8988T (cell line): Measurements from ENCODE around the gene MEAF6.
"Not testable (repeated sequence)": the region's sequence is repeated elsewhere in the genome, so short reads cannot be mapped to it uniquely, and the experiment has no call there.

Source experiments
- DNase-seq: peaks from one replicate; pipeline ENCODE4 v3.0.0; 2011

MEAF6 gene

DNA sequence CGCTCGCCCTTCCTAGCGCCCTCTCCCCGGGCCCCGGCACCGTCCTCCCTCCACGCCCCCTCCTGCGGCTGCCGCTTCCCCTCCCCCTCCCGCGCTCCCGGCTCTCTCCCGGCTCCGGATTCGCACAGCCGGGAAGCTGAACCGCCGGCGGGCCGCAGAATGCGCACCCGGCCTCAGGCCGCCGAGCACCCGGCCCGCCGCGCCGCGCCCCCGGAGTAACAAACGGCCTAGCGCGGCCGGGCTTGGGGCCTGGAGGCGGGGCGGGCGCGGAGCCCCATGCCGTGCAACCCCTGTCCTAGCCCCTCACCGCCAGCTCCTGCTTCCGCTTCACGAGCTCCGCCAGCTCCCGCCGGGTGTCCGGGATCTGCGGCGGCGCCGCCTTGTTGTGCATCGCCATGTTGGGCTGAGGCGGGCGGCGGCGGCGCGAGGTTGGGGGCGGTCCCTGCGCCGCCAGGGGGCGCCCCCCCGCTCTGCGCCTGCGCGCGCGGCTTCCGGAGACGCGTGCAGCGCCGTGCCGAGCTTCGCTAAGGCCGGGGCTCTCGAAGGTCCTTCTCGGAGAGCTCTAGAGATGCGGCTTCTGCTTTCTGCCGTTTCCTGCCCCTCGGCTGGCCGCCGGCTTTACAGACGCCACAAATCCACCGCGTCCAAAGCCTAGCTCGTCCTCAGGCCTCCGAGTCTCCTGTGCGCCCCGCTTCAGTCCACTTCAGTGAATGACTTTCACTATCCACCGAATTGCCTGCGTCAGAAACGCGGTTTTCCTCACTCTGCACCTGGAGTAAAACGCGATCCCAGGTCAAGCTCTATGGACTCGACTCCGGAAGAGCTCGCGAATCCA lies at the start of gene MEAF6:
Gene MEAF6, minus strand, starts transcription at position 417 of the 835 bp plus-strand sequence. Its CDS starts 20 bp downstream, at position 397.
- DNase-seq = peak; percentile 81

DNA sequence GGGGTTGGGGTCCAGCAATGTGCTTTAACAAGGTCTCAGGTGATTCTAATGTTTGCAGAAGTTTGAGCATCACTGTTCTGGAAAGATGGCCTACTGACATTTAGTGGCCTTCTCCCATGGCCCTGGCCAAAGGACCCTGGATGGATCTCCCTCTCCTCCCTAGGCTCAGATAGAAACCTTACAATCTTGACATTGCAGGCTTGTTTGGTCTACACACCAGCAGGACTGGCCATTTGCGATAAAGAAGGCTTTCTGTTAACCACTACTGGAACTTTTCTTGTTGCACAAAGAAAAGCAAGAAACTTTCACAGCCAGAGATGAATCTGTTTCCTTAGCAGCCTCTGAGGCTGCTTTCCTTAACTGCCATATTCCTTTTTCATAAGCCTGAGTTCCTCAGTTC lies 48.4 kb upstream of the MEAF6 start:
- no peak for DNase-seq

DNA sequence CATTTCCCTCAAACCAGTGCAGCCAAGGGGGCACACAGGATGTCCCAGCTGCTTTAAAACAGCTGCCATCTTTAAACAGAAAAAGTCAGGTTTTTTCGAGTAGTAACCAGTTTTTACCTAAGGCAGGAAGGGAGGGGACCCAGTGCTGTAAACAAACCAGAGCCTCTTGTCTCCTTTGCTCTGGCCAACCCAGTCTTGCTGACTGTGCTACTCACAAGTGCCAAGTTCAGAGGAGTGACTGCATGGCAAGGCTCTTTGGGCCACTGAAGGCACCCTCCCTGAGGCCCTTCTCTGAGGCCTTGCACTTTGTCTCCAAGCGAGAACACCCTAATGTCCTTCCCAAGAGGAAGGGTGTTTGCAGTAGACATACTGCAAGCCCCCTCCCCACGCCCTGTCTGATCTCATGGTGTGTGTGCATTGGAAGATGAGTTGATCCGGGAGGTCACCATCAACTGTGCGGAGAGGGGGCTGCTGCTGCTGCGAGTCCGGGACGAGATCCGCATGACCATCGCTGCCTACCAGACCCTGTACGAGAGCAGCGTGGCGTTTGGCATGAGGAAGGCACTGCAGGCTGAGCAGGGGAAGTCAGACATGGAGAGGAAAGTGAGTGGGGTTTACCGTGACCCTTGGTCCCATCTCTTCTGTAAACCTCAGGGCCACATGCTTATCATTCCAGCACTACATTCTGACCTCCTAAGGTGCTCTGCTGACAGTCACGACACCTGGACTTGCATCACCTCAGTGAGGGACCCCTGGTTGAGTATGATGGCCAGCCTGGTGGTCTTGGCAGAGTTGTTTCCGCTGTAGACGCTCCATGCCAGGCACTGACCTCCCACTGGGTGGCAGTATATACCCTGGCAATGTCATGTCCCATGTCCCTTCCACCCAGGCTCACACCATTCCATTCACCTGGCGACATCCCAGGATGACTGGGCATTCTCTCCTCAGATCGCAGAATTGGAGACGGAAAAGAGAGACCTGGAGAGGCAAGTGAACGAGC lies 46.9 kb upstream of the MEAF6 start:
- DNase-seq = peak; percentile 47

- no peak for DNase-seq
Measured at GRCh38 chr1:37560401-37561132, 46.0 kb upstream of the MEAF6 start.

DNA sequence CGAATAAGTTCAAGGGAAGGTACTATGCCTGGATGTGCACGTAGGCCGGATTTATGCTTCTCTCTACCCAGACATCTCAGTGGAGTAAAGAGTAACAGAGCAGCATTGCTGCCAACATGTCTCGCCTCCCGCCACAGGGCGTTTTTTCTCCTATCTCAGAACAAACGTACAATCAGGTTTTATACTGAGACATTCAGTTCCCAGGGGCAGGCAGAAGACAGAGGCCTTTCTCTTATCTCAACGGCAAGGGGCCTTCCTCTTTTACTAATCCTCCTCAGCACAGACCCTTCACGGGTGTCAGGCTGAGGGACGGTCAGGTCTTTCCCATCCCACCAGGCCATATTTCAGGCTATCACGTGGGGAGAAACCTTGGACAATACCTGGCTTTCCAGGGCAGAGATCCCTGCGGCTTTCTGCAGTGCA lies 45.4 kb upstream of the MEAF6 start:
- DNase-seq = not testable (repeated sequence)

GRCh38 chr1:37559080-37559479 lies 44.5 kb upstream of the MEAF6 start:
- DNase-seq = no peak

DNA sequence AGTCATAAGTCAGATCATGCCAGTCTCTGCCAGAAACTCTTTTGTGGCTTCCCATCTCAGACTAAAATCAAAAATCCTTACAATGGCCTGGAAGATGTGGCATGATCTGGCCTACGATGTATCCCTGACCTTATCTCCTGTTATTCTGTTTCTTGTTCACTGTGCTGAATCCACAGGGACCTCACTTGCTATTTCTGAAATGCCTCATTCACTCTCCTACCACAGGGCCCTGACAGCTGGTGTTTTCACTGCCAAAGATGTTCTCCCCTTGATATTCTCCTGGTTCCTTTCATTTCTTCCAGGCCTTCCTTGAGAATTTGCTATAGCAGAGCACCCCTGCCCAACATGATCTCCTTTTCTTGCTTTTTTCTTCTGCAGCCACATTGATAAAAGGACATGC lies 43.8 kb upstream of the MEAF6 start:
- DNase-seq = no peak

- DNase-seq = no peak
Measured at GRCh38 chr1:37557402-37557801, 42.8 kb upstream of the MEAF6 start.

GRCh38 chr1:37556712-37557196 lies 42.2 kb upstream of the MEAF6 start, which contains the start of gene DNALI1:
DNALI1 (plus strand) TSS chr1:37556940; CDS start chr1:37556995, 55 bp downstream.
- no peak for DNase-seq

GRCh38 chr1:37553927-37554808 lies 39.6 kb upstream of the MEAF6 start, which contains the start of gene SNIP1:
SNIP1 (minus strand) TSS chr1:37554293; CDS start chr1:37554229, 64 bp downstream.
- DNase-seq = peak; percentile 77

- DNase-seq = no peak
Measured at GRCh38 chr1:37553598-37553926, 39.0 kb upstream of the MEAF6 start.

DNA sequence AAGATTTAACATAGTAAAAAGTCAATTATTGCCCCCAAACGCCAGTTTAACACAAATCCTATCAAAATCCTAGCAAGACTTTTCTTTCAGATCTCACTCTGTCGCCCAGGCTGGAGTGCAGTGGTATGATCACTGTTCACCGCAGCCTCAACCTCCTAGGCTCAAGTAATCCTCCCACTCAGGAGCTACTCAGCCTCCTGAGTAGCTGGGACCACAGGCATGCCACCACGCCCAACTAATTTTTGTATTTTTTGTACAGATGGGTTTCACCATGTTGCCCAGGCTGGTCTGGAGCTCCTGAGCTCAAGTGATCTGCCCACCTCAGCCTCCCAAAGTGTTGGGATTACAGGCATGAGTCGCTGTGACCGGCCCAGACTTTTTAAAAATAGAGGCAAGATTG lies 34.8 kb upstream of the MEAF6 start:
- DNase-seq = no peak

GRCh38 chr1:37545019-37545418 lies 30.5 kb upstream of the MEAF6 start:
- DNase-seq = no peak

DNA sequence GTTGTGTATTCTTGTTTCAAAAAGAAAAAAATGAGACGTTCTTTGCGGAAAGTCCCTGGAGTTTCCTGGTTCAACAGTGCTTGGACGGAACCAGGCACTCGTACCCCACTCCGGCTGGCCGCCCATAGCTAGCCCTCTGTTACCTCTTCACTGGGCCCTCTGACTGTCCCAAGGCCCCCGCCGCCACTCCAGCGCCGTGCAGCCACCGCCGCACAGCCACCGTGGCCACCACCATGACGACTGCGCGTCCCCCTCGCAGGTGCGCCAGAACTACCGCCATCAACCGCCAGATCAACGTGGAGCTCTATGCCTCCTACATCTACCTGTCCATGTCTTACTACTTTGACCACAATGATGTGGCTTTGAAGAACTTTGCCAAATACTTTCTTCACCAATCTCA lies 30.0 kb upstream of the MEAF6 start:
- no peak for DNase-seq

DNA sequence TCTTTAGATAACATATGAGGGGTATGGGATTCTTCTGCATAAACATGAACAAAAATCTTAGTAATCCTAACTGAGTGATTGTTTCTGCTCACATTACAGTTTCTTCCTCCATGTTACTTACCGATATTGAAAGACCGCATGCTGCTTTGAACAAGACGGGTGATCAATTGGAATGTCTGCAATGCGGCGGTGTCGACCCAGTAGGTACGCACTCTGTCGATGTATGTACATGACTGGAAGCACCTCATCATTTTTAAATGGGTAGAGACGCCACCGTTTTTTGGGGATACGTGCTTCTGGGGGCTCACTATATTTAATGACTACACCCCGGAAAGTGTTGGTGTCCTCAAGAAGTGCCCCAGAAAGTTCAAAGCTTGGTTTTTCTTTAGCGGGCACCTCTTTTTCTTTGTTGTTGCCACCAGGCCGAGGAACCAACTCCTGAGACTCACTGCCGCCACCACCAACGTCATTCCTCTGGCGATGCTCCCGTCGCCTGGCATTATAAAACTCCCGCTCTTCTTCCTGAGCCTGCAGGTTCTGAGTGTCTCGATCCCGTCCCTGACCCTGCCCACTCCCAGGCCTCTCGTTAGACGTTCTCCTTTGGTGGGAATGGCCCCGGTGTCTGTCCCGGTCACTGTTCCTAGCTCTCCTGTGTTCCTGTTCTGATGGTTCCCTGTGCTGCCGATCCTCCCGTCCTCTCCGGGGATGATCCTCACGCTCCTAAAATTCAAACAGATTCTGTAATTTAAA lies 25.6 kb upstream of the MEAF6 start:
- DNase-seq = no peak

DNA sequence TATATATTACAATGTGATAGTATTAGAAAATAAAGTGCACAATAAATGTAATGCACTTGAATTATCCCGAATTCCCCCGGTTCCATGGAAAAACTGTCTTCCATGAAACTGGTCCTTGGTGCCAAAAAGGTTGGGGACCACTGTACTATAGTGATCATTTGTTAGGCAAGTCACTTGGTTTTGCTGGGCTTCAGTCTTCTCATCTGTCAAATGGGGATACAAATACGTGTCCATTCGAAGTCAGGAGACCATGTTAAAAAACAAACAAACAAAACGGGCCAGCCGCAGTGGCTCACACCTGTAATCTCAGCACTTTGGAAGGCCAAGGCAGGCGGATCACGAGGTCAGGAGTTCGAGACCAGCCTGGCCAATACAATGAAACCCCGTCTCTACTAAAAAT lies 24.6 kb upstream of the MEAF6 start:
- not testable (repeated sequence) for DNase-seq

DNA sequence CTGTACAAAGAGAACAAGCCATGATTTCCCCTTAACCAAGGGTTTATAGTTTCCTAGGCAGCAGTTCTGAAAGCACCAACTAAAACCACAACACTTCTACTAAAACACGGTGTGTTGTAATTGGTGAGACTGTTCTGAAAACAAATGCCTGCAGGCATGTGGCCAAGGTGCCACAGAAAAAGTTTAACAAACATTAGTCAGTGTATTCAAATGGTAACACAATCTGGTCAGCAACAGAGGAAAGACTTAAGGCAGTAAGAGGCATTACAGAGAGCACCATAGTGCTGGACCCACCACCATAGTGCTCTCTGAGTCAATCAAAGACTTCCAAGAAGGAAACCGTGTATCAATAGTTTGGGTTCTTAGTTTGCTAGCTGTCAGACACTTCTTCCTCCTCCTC lies 22.8 kb upstream of the MEAF6 start:
- DNase-seq = no peak

GRCh38 chr1:37533317-37534093 lies 18.9 kb upstream of the MEAF6 start:
- no peak for DNase-seq

DNA sequence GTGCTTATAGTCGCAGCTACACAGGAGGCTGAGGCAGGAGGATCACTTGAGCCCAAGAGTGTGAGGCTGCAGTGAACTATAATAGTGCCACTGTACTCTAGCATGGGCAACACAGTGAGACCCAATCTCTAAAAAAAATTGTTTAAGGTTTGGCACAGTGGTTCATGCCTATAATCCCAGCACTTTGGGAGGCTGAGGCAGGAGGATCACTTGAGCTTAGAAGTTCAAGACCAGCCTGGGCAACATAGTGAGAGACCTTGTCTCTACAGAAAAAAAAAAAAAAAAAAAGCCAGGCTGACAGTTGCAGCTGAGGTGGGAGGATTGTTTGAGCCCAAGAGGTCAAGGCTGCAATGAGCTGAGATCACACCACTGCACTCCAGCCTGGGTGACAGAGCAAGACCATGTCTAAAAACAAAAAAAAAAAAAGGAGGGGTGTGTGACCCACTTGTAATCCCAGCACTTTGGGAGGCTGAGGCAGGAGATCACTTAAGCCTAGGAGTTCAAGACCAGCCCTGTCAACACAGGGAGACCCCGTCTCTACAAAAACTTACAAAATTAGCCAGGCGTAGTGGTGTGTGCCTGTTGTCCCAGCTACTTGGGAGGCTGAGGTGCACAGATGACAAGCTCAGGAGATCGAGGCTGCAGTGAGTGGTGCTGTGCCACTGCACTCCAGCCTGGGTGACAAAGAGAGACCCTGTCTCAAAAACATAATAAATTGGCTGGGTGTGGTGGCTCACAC lies 18.0 kb upstream of the MEAF6 start:
- DNase-seq = not testable (repeated sequence)
